ENCODE data around the gene ZNF692.

Gene ZNF692

GRCh38 chr1:248853663-248854375 lies 5.1 kb downstream of the ZNF692 start:
- DNase-seq (ENCODE audit: low read depth), result no peak
- no peak overlapping the region for H3K4me3 ChIP-seq (ENCODE audit: low read length)
- no peak for TF ChIP-seq CTCF (IDR thresholded peaks at IDR 0.05; ENCODE audit: insufficient read depth, low read depth, low read length, missing control alignments)

GRCh38 chr1:248852481-248853405 lies 6.1 kb downstream of the ZNF692 start:
- DNase-seq (ENCODE audit: low read depth), result no peak
- no peak for TF ChIP-seq CTCF (IDR thresholded peaks at IDR 0.05; ENCODE audit: insufficient read depth, low read depth, low read length, missing control alignments)

GRCh38 chr1:248851390-248851789 lies 7.5 kb downstream of the ZNF692 start:
- no peak for DNase-seq (ENCODE audit: low read depth)
- no peak for TF ChIP-seq CTCF (IDR thresholded peaks at IDR 0.05; ENCODE audit: insufficient read depth, low read depth, low read length, missing control alignments)
- no peak overlapping the region for H3K4me3 ChIP-seq (ENCODE audit: low read length)

More at GRCh38 chr1:248852481-248853405, 6.1 kb downstream of the ZNF692 start:
- H3K4me3 ChIP-seq (ENCODE audit: low read length), result no peak overlapping the region

GRCh38 chr1:248850536-248851251 lies 8.2 kb downstream of the ZNF692 start:
- TF ChIP-seq CTCF (IDR thresholded peaks at IDR 0.05; ENCODE audit: insufficient read depth, low read depth, low read length, missing control alignments), result no peak
- no peak for DNase-seq (ENCODE audit: low read depth)
- H3K4me3 ChIP-seq (ENCODE audit: low read length), result no peak overlapping the region

GRCh38 chr1:248850124-248850523 lies 8.8 kb downstream of the ZNF692 start:
- no peak overlapping the region for H3K4me3 ChIP-seq (ENCODE audit: low read length)
- TF ChIP-seq CTCF (IDR thresholded peaks at IDR 0.05; ENCODE audit: insufficient read depth, low read depth, low read length, missing control alignments), result no peak
- DNase-seq (ENCODE audit: low read depth), result no peak

GRCh38 chr1:248849637-248850036 lies 9.2 kb downstream of the ZNF692 start:
- H3K4me3 ChIP-seq (ENCODE audit: low read length), result no peak overlapping the region
- no peak for DNase-seq (ENCODE audit: low read depth)
- no peak for TF ChIP-seq CTCF (IDR thresholded peaks at IDR 0.05; ENCODE audit: insufficient read depth, low read depth, low read length, missing control alignments)
